HCT116 (cell line): ENCODE data around the gene TAGLN3. TPM values are rescaled to one million over a fixed set of nuclear protein-coding genes. Genes with fewer than 3 reads are reported as not detected.

Source experiments
- ATAC-seq: fragments of 200-7000 bp; cut with Tn5 transposase; 2 replicates; pipeline ENCODE4 v1.9.1; 2020; ENCODE audit warnings: mild to moderate bottlenecking, moderate library complexity
- BruUV-seq: library from RNA; stranded (reverse); fragments of 400-500 nt; replicated peaks from 2 replicates; lab custom pipeline; 2021; lab: Mats Ljungman, UMichigan
- CTCF ChIA-PET: fragments of 300-600 bp; sonication (Branson Sonifier 250); formaldehyde crosslinking; loops from one replicate; lab custom pipeline; 2021; ENCODE audit warnings: antibody characterized with exemption; lab: Charles Lee
- POLR2A ChIA-PET: fragments of 300-600, 350-600 bp; sonication (Branson Sonifier 250); formaldehyde crosslinking; loops from one replicate; lab custom pipeline; 2021; ENCODE audit warnings: antibody characterized with exemption; lab: Charles Lee
- RAD21 ChIA-PET, 2 experiments: fragments of 300-600 bp; sonication (Branson Sonifier 250); formaldehyde crosslinking; loops; one replicate each; lab custom pipeline; 2023; ENCODE audit warnings: low total read pairs in 2 of 2; ENCODE audit not compliant: uncharacterized antibody in 2 of 2, unreplicated experiment in 2 of 2, low non-redundant PET in 1 of 2; lab: Charles Lee
- DNase-seq: peaks from one replicate; pipeline ENCODE4 v3.0.0-alpha.2; 2010; ENCODE audit warnings: low read depth, low spot score
- H2AFZ ChIP-seq: fragments of 200-600 bp; shearing (Covaris generic), sonication (generic); 2 replicates; pipeline ENCODE4 v1.6.1; 2017; ENCODE audit warnings: low read depth, mixed run types, mixed read lengths, antibody characterized with exemption, low read length; ENCODE audit not compliant: poor library complexity, severe bottlenecking
- H3K27ac ChIP-seq: 2 replicates; pipeline ENCODE4 v1.5.1; 2012; ENCODE audit warnings: low read depth, low read length
- H3K27me3 ChIP-seq: fragments of 200-600 bp; sonication (generic); 2 replicates; pipeline ENCODE4 v1.6.1; 2016; ENCODE audit warnings: mixed run types, low read length, mixed read lengths; ENCODE audit not compliant: insufficient read depth
- H3K36me3 ChIP-seq, 2 experiments: fragments of 200-500 bp in 1 of 2; fragments of 200-600 bp in 1 of 2; sonication (Bioruptor generic) in 1 of 2; sonication (generic) in 1 of 2; 2 replicates each; pipeline versions ENCODE4 v1.5.1 to v1.6.1; 2014 to 2016; ENCODE audit warnings: low read length in 2 of 2, inconsistent platforms in 1 of 2, mixed read lengths in 1 of 2, mixed run types in 1 of 2; ENCODE audit not compliant: insufficient read depth in 2 of 2, control insufficient read depth in 1 of 2
- H3K4me1 ChIP-seq, 2 experiments: fragments of 200-600 bp in 1 of 2; sonication (generic) in 1 of 2; 2 replicates each; pipeline versions ENCODE4 v1.5.1 to v1.6.1; 2012 to 2017; ENCODE audit warnings: low read length in 2 of 2, inconsistent platforms in 1 of 2, mild to moderate bottlenecking in 1 of 2, mixed read lengths in 1 of 2, mixed run types in 1 of 2, moderate library complexity in 1 of 2; ENCODE audit not compliant: insufficient read depth in 2 of 2, control insufficient read depth in 1 of 2
- H3K4me2 ChIP-seq: fragments of 200-600 bp; sonication (generic); 2 replicates; pipeline ENCODE4 v1.6.1; 2017; ENCODE audit warnings: mixed run types, low read length, mixed read lengths
- H3K4me3 ChIP-seq, 2 experiments: fragments of 200-600 bp in 1 of 2; sonication (generic) in 1 of 2; replicated peaks in 1 of 2; 2 replicates each; pipeline ENCODE4 v1.5.1; 2011 to 2016; ENCODE audit warnings: low read length in 2 of 2, control low read depth in 1 of 2, low read depth in 1 of 2, mild to moderate bottlenecking in 1 of 2, mixed read lengths in 1 of 2, mixed run types in 1 of 2
- H3K79me2 ChIP-seq: fragments of 200-600 bp; sonication (generic); 2 replicates; pipeline ENCODE4 v1.6.1; 2017; ENCODE audit warnings: mild to moderate bottlenecking, mixed run types, low read length, moderate library complexity, mixed read lengths; ENCODE audit not compliant: insufficient read depth
- H3K9ac ChIP-seq: fragments of 200-600 bp; sonication (generic); 2 replicates; pipeline ENCODE4 v1.6.1; 2016; ENCODE audit warnings: low read length, mixed read lengths
- H3K9me2 ChIP-seq: fragments of 200-600 bp; sonication (generic), shearing (Covaris generic); 2 replicates; pipeline ENCODE4 v1.6.1; 2017; ENCODE audit warnings: mixed run types, mild to moderate bottlenecking, moderate library complexity; ENCODE audit not compliant: insufficient read depth
- H3K9me3 ChIP-seq, 2 experiments: fragments of 200-500 bp in 1 of 2; fragments of 200-600 bp in 1 of 2; sonication (Bioruptor generic) in 1 of 2; sonication (generic) in 1 of 2; 2 replicates each; pipeline ENCODE4 v1.6.1; 2014 to 2017; ENCODE audit warnings: low read length in 2 of 2, mixed read lengths in 2 of 2, inconsistent platforms in 1 of 2, low read depth in 1 of 2, mild to moderate bottlenecking in 1 of 2, mixed run types in 1 of 2, moderate library complexity in 1 of 2; ENCODE audit not compliant: control insufficient read depth in 1 of 2, insufficient read depth in 1 of 2
- H4K20me1 ChIP-seq: fragments of 200-600 bp; sonication (generic), shearing (Covaris generic); 2 replicates; pipeline ENCODE4 v1.6.1; 2017; ENCODE audit warnings: mixed run types, mild to moderate bottlenecking, moderate library complexity; ENCODE audit not compliant: insufficient read depth
- POLR2AphosphoS5 ChIP-seq: IDR thresholded peaks from 2 replicates; pipeline ENCODE4 v1.6.1; 2011; ENCODE audit warnings: mild to moderate bottlenecking, low read depth, low read length, moderate library complexity
- SRF ChIP-seq: IDR thresholded peaks from 2 replicates; pipeline ENCODE4 v1.6.1; 2012; ENCODE audit warnings: low read depth
- ZFX ChIP-seq: fragments of 450-650 bp; IDR thresholded peaks from 2 replicates; pipeline ENCODE4 v1.6.1; 2017
- intact Hi-C: fragments of 100-400 bp; cut with micrococcal nuclease; formaldehyde crosslinking; loops from 2 replicates; pipeline ENCODE4 v1.10.0; 2022
- total RNA-seq: library from RNA; stranded (reverse); gene quantifications from one replicate; pipeline ENCODE4 v1.2.1, GENCODE V29; 2021; ENCODE audit not compliant: unreplicated experiment
- TF ChIP-seq, protein P1 (sequence below): IDR thresholded peaks from 2 replicates; pipeline ENCODE4 v1.6.1; 2012

TAGLN3 gene
- total RNA-seq, 1 experiment from 2014 or later = 0.64 TPM

DNA sequence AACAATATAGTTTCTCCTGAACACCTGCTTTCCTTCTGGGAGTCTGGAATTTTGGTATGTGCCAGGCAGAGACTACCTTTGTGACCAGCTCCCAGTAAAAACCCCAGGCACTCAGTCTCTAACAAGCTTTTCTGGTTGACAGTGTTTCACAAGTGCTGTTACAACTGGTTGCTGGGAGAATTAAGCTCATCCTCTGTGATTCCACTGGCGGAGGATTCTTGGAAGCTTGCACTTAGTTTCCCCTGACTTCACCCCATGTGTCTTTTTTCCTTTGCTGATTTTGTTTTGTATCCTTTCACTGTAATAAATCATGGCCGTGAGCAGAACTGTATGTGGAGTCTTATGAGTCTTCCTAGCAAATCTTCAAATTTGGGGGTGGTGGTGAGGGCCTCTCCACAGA lies 5.7 kb upstream of the TAGLN3 start:
- H3K9me2 ChIP-seq = no peaks in the 10 kb centered on the region
- TF ChIP-seq POLR2AphosphoS5 (peak; percentile 44), ZFX (no peak), SRF (no peak)
- no peak overlapping the region for H2AFZ ChIP-seq
- H3K36me3 ChIP-seq = peaks cover 38 to 48% of the 10 kb centered on the region in 2 experiments
- RAD21 ChIA-PET = no interaction called here
- peaks cover 10% of the 10 kb centered on the region for H4K20me1 ChIP-seq
- BruUV-seq = no TSS peak
- no peaks in the 10 kb centered on the region for H3K4me1 ChIP-seq
- ATAC-seq = no peak
- peaks cover 39% of the 10 kb centered on the region for H3K79me2 ChIP-seq
- no peaks in the 10 kb centered on the region for H3K27me3 ChIP-seq
- CTCF ChIA-PET = interaction anchor here (1.8 to 6.1 kb wide), 3 partner anchors 15 to 50 kb away, joined by 4 to 109 read pairs (median 6); partner anchors contain the start of gene ABHD10
- H3K9ac ChIP-seq = no peak overlapping the region
- no peak for DNase-seq
- no peak overlapping the region for H3K4me3 ChIP-seq
- POLR2A ChIA-PET = interaction anchor here (3.5 kb wide), 1 partner anchor 14 kb away, joined by 21 read pairs; the partner anchor contains the start of gene ABHD10
- H3K9me3 ChIP-seq = no peaks in the 10 kb centered on the region
- intact Hi-C loops = no loop called here
- no peak overlapping the region for H3K4me2 ChIP-seq
- H3K27ac ChIP-seq = no peak overlapping the region

DNA sequence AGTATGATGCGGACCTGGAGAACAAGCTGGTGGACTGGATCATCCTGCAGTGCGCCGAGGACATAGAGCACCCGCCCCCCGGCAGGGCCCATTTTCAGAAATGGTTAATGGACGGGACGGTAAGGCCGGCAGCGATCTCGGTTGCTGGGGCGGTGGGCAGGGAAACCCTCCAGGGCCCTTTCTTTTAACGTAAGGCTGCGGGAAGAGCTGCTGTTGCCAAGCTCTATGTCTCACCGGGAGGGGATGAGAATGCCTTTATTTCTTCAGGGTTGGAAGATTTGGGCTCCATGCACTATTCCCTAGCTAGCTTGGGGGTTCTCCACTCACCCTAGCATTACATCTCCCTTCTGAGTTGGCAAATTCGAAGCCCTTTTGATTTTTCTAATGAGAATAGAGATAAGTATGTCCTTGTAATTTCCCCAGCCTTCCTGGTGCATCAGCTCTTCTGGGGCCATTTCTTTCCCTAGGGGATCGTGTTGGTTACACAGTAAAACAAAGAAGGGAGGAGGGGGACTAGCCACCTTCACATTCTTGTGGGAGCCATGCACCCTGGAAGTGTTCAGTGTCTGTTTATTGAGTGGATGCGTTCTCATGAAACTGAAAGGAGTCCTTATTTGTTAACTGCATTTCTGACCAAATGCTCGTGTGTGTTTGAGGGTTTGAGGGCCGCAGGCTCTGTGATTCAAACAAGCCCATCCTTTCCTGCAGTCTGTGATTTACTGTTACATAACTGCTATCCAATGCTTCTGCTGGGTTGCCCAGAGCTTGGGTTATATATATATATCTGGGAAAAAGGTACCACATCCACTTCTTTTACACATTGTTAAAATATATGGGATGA lies 982 bp downstream of the TAGLN3 start:
- CTCF ChIA-PET = interaction anchor here (3.6 to 5.6 kb wide), 2 partner anchors 11 to 14 kb away, joined by 18 to 33 read pairs; no protein-coding TSS in a partner anchor
- RAD21 ChIA-PET = no interaction called here
- Histone ChIP-seq H3K36me3 (no peaks in the 10 kb centered on the region), H3K4me2 (no peak overlapping the region)
- TF ChIP-seq, protein P1, sequence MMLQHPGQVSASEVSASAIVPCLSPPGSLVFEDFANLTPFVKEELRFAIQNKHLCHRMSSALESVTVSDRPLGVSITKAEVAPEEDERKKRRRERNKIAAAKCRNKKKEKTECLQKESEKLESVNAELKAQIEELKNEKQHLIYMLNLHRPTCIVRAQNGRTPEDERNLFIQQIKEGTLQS = no peak
- TF ChIP-seq, all 23 proteins: peak for 0
- Histone ChIP-seq H3K9ac (no peak overlapping the region), H4K20me1 (no peaks in the 10 kb centered on the region), H3K4me3 (no peak overlapping the region), H3K27ac (no peak overlapping the region), H3K4me1 (peaks cover 2 to 33% of the 10 kb centered on the region in 2 experiments; a peak in 3 of 4 replicates), H2AFZ (no peak overlapping the region), H3K79me2 (no peaks in the 10 kb centered on the region), H3K9me3 (no peaks in the 10 kb centered on the region), H3K9me2 (no peaks in the 10 kb centered on the region), H3K27me3 (no peaks in the 10 kb centered on the region)
- intact Hi-C loops = no loop called here
- BruUV-seq = no TSS peak
- no peak for DNase-seq
- ATAC-seq = no peak
- POLR2A ChIA-PET = interaction anchor here (1.5 to 1.6 kb wide), 2 partner anchors 14 to 21 kb away, joined by 5 read pairs; partner anchors contain the start of gene ABHD10
